Trophoblast cell (in vitro differentiated cells and primary cell): Measurements from ENCODE around the gene ZGRF1.
A peak's percentile ranks its signal among the peaks of the same experiment; 100 is the strongest.

ENCODE experiments used
- DNase-seq, 2 donors: peaks; one replicate each; pipeline ENCODE4 v3.0.0-alpha.2; 2016
- H2AFZ ChIP-seq: 2 replicates; pipeline ENCODE4 v1.6.1; 2013; ENCODE audit warnings: low read length, moderate library complexity, mild to moderate bottlenecking; ENCODE audit not compliant: insufficient read depth, poor library complexity
- H2AK5ac ChIP-seq: 2 replicates; pipeline ENCODE4 v1.6.1; 2013; ENCODE audit warnings: mild to moderate bottlenecking, low read length
- H2BK120ac ChIP-seq: 2 replicates; pipeline ENCODE4 v1.6.1; 2013; ENCODE audit warnings: low read length, mild to moderate bottlenecking, moderate library complexity; ENCODE audit not compliant: insufficient read depth, poor library complexity
- H2BK12ac ChIP-seq: 2 replicates; pipeline ENCODE4 v1.6.1; 2013; ENCODE audit warnings: mild to moderate bottlenecking, low read length, moderate library complexity
- H2BK5ac ChIP-seq: 2 replicates; pipeline ENCODE4 v1.6.1; 2013; ENCODE audit warnings: low read length, low read depth, moderate library complexity, mild to moderate bottlenecking; ENCODE audit not compliant: poor library complexity
- H3K14ac ChIP-seq: 2 replicates; pipeline ENCODE4 v1.6.1; 2013; ENCODE audit warnings: mild to moderate bottlenecking, low read length
- H3K18ac ChIP-seq: 2 replicates; pipeline ENCODE4 v1.6.1; 2013; ENCODE audit warnings: mild to moderate bottlenecking, low read length
- H3K23ac ChIP-seq: 2 replicates; pipeline ENCODE4 v1.6.1; 2013; ENCODE audit warnings: low read length
- H3K27ac ChIP-seq: 2 replicates; pipeline ENCODE4 v1.5.1; 2013; ENCODE audit warnings: low read depth, mild to moderate bottlenecking, inconsistent platforms, low read length, moderate library complexity
- H3K27me3 ChIP-seq: 2 replicates; pipeline ENCODE4 v1.6.1; 2013; ENCODE audit warnings: inconsistent platforms, mild to moderate bottlenecking, low read length, moderate library complexity; ENCODE audit not compliant: insufficient read depth
- H3K36me3 ChIP-seq, 2 experiments: 1 replicate in 1 of 2; 2 replicates in 1 of 2; pipeline ENCODE4 v1.6.1; 2013; ENCODE audit warnings: low read length in 2 of 2, mild to moderate bottlenecking in 2 of 2, moderate library complexity in 1 of 2; ENCODE audit not compliant: insufficient read depth in 2 of 2, control insufficient read depth in 1 of 2
- H3K4ac ChIP-seq: 2 replicates; pipeline ENCODE4 v1.6.1; 2013; ENCODE audit warnings: low read depth, mild to moderate bottlenecking, low read length, moderate library complexity
- H3K4me1 ChIP-seq, 2 experiments: 1 replicate in 1 of 2; 2 replicates in 1 of 2; pipeline ENCODE4 v1.6.1; 2013; ENCODE audit warnings: low read length in 2 of 2, mild to moderate bottlenecking in 2 of 2, moderate library complexity in 1 of 2; ENCODE audit not compliant: insufficient read depth in 2 of 2, control insufficient read depth in 1 of 2
- H3K4me2 ChIP-seq: 2 replicates; pipeline ENCODE4 v1.6.1; 2013; ENCODE audit warnings: inconsistent platforms, mild to moderate bottlenecking, low read length, moderate library complexity
- H3K4me3 ChIP-seq: 2 replicates; pipeline ENCODE4 v1.5.1; 2013; ENCODE audit warnings: mild to moderate bottlenecking, low read depth, low read length, inconsistent platforms
- H3K79me1 ChIP-seq: one replicate; pipeline ENCODE4 v1.6.1; 2013; ENCODE audit warnings: low read length
- H3K79me2 ChIP-seq: 2 replicates; pipeline ENCODE4 v1.6.1; 2013; ENCODE audit warnings: low read length, mild to moderate bottlenecking; ENCODE audit not compliant: control insufficient read depth, insufficient read depth, poor library complexity
- H3K9ac ChIP-seq: 2 replicates; pipeline ENCODE4 v1.6.1; 2013; ENCODE audit warnings: mild to moderate bottlenecking, low read length
- H3K9me3 ChIP-seq: 2 replicates; pipeline ENCODE4 v1.6.1; 2013; ENCODE audit warnings: low read depth, mild to moderate bottlenecking, control low read depth, inconsistent platforms, low read length; ENCODE audit not compliant: insufficient read depth
- H4K12ac ChIP-seq: 2 replicates; pipeline ENCODE4 v1.6.1; 2013; ENCODE audit warnings: low read depth, mild to moderate bottlenecking, low read length, moderate library complexity
- H4K8ac ChIP-seq: 2 replicates; pipeline ENCODE4 v1.6.1; 2013; ENCODE audit warnings: low read depth, mild to moderate bottlenecking, low read length, moderate library complexity
- H4K91ac ChIP-seq: one replicate; pipeline ENCODE4 v1.6.1; 2013; ENCODE audit warnings: low read depth, mild to moderate bottlenecking, low read length, moderate library complexity
- WGBS: extraction: QIAGEN DNeasy Blood & Tissue Kit; methylation state at CpG from one replicate; pipeline ENCODE4 v1.1.7; 2013; ENCODE audit warnings: missing lambda C conversion rate; ENCODE audit not compliant: insufficient read length, insufficient coverage; ENCODE audit errors: extremely low coverage; 5-methylcytosine and 5-hydroxymethylcytosine counted together

The ZGRF1 gene

DNA sequence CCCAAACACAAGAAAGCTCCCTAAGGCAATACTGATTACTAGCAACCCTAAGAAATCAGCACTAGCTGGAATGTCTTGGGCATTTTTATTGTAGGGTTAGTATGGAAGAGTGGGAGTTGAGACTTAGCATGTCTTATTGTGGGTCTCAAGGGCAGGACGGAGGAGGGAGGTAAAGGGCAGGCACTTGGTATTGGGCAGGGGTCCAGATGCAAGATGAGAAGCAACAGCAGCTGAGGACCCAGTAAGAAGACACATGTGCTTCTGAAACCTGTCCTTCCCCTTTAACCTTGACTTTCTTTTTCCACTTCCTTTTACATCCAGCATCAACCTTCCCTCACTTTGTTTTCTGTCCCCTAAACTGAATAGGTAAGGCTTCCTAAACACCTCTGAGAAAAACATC is 37.7 kb upstream of the ZGRF1 start:
- Histone ChIP-seq H3K23ac (peak overlapping the region; percentile 89), H3K4me1 (no peaks in the 10 kb centered on the region), H3K27me3 (no peaks in the 10 kb centered on the region), H3K4ac (no peak overlapping the region), H2AK5ac (no peak overlapping the region), H3K36me3 (no peaks in the 10 kb centered on the region), H3K9me3 (no peaks in the 10 kb centered on the region), H3K4me2 (no peak overlapping the region), H3K27ac (no peak overlapping the region), H3K14ac (no peak overlapping the region), H4K91ac (no peak overlapping the region), H2BK12ac (no peak overlapping the region), H2BK5ac (no peak overlapping the region), H4K8ac (no peak overlapping the region), H3K79me1 (no peaks in the 10 kb centered on the region), H2AFZ (no peak overlapping the region), H4K12ac (no peak overlapping the region), H3K79me2 (no peaks in the 10 kb centered on the region), H2BK120ac (no peak overlapping the region), H3K4me3 (no peak overlapping the region), H3K18ac (no peak overlapping the region), H3K9ac (no peak overlapping the region)
- no peak for DNase-seq
- no CpG with 5 or more reads among the region's 1 CpG for WGBS

DNA sequence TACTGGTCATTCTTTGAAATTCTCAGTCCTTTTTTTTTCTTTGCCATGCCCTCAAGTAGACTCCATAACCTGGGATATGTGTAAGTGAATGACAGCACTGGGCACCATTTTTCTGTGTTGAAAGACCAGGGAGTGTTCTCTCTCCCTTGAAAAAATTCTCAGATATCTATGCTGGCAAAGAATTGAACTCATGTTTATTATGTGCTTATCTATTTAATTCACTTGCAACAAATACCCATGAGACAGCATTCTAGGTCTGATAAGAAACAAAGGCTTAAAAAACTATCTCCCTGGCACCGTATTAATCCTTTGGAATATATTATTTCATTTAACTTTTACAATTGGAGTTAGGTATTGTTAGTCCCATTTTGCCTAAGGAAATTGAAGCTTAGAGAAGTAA is 37.0 kb upstream of the ZGRF1 start:
- Histone ChIP-seq H2BK120ac (no peak overlapping the region), H3K4me3 (no peak overlapping the region), H3K27ac (no peak overlapping the region), H3K18ac (no peak overlapping the region), H3K9ac (no peak overlapping the region), H3K23ac (no peak overlapping the region), H3K36me3 (no peaks in the 10 kb centered on the region), H3K79me2 (no peaks in the 10 kb centered on the region), H2BK5ac (no peak overlapping the region), H3K4me2 (no peak overlapping the region), H4K8ac (no peak overlapping the region), H3K9me3 (no peaks in the 10 kb centered on the region), H3K14ac (no peak overlapping the region), H4K91ac (no peak overlapping the region), H2AFZ (no peak overlapping the region), H3K27me3 (no peaks in the 10 kb centered on the region), H3K4me1 (no peaks in the 10 kb centered on the region), H2BK12ac (no peak overlapping the region), H3K4ac (no peak overlapping the region), H3K79me1 (no peaks in the 10 kb centered on the region), H2AK5ac (no peak overlapping the region), H4K12ac (no peak overlapping the region)
- no CpG with 5 or more reads among the region's 1 CpG for WGBS
- no peak for DNase-seq

DNA sequence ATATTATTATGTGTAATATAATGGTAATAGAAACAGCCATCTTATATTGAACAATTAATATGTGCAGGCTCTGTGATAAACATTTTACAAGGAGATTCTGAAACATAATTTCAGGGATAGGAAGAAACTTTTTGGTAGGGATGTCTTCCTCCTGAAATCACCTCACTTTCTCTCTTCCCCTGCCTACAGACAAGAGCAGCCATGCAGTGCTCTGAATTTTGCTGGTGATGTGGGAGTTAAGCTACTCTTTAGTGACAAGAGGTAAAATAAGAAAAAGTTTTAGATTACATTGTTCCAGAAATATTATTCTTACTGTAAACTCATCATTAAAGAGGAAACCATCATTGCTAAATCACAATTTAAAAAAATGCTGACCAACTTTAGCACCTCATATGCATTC is 36.4 kb upstream of the ZGRF1 start:
- Histone ChIP-seq H3K9ac (no peak overlapping the region), H3K23ac (no peak overlapping the region), H3K9me3 (no peaks in the 10 kb centered on the region), H3K79me1 (no peaks in the 10 kb centered on the region), H4K12ac (no peak overlapping the region), H3K14ac (no peak overlapping the region), H2BK120ac (no peak overlapping the region), H2BK12ac (no peak overlapping the region), H4K8ac (no peak overlapping the region), H3K4me2 (no peak overlapping the region), H3K4me1 (no peaks in the 10 kb centered on the region), H3K36me3 (no peaks in the 10 kb centered on the region), H3K4me3 (no peak overlapping the region), H3K27ac (no peak overlapping the region), H2AFZ (no peak overlapping the region), H3K4ac (no peak overlapping the region), H4K91ac (no peak overlapping the region), H3K27me3 (no peaks in the 10 kb centered on the region), H2AK5ac (no peak overlapping the region), H3K18ac (no peak overlapping the region), H2BK5ac (no peak overlapping the region), H3K79me2 (no peaks in the 10 kb centered on the region)
- DNase-seq, result no peak

DNA sequence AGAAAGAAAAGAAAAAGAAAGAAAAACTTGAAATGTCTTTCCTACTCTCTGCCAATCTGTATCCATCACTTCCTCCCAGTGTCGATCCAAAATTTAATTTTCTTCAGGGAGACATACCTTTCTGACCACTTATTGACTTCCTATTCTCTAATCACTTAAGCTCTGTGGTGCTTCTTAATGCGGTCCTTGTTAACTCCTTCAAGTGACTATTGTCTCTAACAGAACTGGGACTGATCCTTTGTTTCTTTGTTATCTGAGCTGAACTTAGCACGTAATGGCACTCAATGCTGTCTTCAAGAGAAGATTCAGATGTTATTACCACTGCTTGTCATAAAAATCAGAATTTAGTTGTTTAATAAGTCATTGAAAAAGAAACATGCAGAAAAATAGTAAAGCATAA is 31.4 kb upstream of the ZGRF1 start:
- Histone ChIP-seq H3K18ac (no peak overlapping the region), H3K23ac (no peak overlapping the region), H2BK5ac (no peak overlapping the region), H3K4me1 (no peaks in the 10 kb centered on the region), H3K4me2 (no peak overlapping the region), H3K9me3 (no peaks in the 10 kb centered on the region), H3K4ac (no peak overlapping the region), H3K36me3 (no peaks in the 10 kb centered on the region), H4K91ac (no peak overlapping the region), H3K27me3 (no peaks in the 10 kb centered on the region), H4K8ac (no peak overlapping the region), H3K4me3 (no peak overlapping the region), H4K12ac (no peak overlapping the region), H2BK120ac (no peak overlapping the region), H3K14ac (no peak overlapping the region), H3K79me2 (no peaks in the 10 kb centered on the region), H3K79me1 (no peaks in the 10 kb centered on the region), H2BK12ac (no peak overlapping the region), H3K27ac (no peak overlapping the region), H3K9ac (no peak overlapping the region), H2AK5ac (no peak overlapping the region), H2AFZ (no peak overlapping the region)
- WGBS, result no CpG with 5 or more reads among the region's 3 CpGs
- DNase-seq, result no peak

DNA sequence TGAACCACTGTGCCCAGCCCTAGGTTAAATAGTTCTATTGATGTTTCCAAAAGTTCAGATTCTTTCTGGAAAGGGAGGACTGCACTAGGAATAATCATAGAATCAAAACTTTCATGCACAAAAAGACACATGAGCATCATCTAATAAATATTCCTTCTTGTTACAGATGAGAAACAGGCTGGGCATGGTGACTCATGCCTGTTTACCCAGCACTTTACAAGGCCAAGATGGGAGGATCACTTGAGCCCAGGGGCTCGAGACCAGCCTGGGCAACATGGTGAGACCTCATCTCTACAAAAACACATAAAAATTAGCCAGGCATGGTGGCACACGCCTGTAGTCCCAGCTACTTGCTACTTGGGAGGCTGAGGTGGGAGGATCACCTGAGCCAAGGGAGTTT is 27.9 kb upstream of the ZGRF1 start:
- no peak overlapping the region for H2AFZ ChIP-seq
- no CpG with 5 or more reads among the region's 2 CpGs for WGBS
- H3K79me1 ChIP-seq, result no peaks in the 10 kb centered on the region
- no peak overlapping the region for H2BK12ac ChIP-seq
- H3K36me3 ChIP-seq, result no peaks in the 10 kb centered on the region
- no peak overlapping the region for H3K27ac ChIP-seq
- H3K4me2 ChIP-seq, result no peak overlapping the region
- H4K8ac ChIP-seq, result no peak overlapping the region
- no peak overlapping the region for H3K4ac ChIP-seq
- no peak overlapping the region for H3K9ac ChIP-seq
- no peak overlapping the region for H2AK5ac ChIP-seq
- no peak overlapping the region for H3K23ac ChIP-seq
- H4K91ac ChIP-seq, result no peak overlapping the region
- H3K14ac ChIP-seq, result no peak overlapping the region
- H4K12ac ChIP-seq, result no peak overlapping the region
- H2BK5ac ChIP-seq, result no peak overlapping the region
- DNase-seq, result no peak
- H3K27me3 ChIP-seq, result no peaks in the 10 kb centered on the region
- no peaks in the 10 kb centered on the region for H3K9me3 ChIP-seq
- no peaks in the 10 kb centered on the region for H3K4me1 ChIP-seq
- no peaks in the 10 kb centered on the region for H3K79me2 ChIP-seq
- no peak overlapping the region for H3K4me3 ChIP-seq
- no peak overlapping the region for H3K18ac ChIP-seq
- H2BK120ac ChIP-seq, result no peak overlapping the region
